HepG2 (cell line): ENCODE results near the gene YTHDF1. TPM values are rescaled to one million over a fixed set of nuclear protein-coding genes. Genes with fewer than 3 reads are reported as not detected.

Experiments
- ATAC-seq: fragments of 200-7000 bp; cut with Tn5 transposase; 3 replicates; pipeline ENCODE4 v1.9.1; 2020; ENCODE audit warnings: mild to moderate bottlenecking, moderate library complexity
- BruUV-seq: library from RNA; stranded (reverse); fragments of 400-500 nt; replicated peaks from 2 replicates; lab custom pipeline; 2021; lab: Mats Ljungman, UMichigan
- CTCF ChIA-PET: fragments of 300-600 bp; formaldehyde crosslinking; extraction: SDS; loops from one replicate; lab custom pipeline; 2021; ENCODE audit warnings: low total read pairs, inconsistent platforms, low intra/inter-chr PET ratio; lab: Yijun Ruan, JAX
- POLR2A ChIA-PET: fragments of 350-600 bp; sonication (Branson Sonifier 250); formaldehyde crosslinking; loops from one replicate; lab custom pipeline; 2020; ENCODE audit warnings: antibody characterized with exemption, inconsistent platforms; lab: Yijun Ruan, JAX
- DNase-seq: peaks from one replicate; pipeline ENCODE4 v3.0.0-alpha.2; 2015; ENCODE audit warnings: low spot score
- FAIRE-seq: peaks from 3 replicates; lab custom pipeline; 2011; peaks lifted over from hg19 to GRCh38; lab: Jason Lieb, UNC
- H2AFZ ChIP-seq: one replicate; pipeline ENCODE4 v1.6.1; 2011; ENCODE audit warnings: low read length, inconsistent platforms
- H3K27ac ChIP-seq: fragments of 300-600 bp; 3 replicates; pipeline ENCODE4 v1.8.0; 2011; ENCODE audit warnings: mixed run types, mild to moderate bottlenecking, mixed read lengths, low read length, inconsistent platforms; ENCODE audit not compliant: insufficient read depth; ENCODE audit errors: extremely low read length
- H3K27me3 ChIP-seq, 2 experiments: fragments of 200-600 bp in 1 of 2; 2 replicates in 1 of 2; 3 replicates in 1 of 2; pipeline versions ENCODE4 v1.6.0 to v1.8.0; 2011; ENCODE audit warnings: low read length in 2 of 2, mild to moderate bottlenecking in 2 of 2, moderate library complexity in 2 of 2, inconsistent platforms in 1 of 2; ENCODE audit not compliant: insufficient read depth in 2 of 2, control insufficient read depth in 1 of 2
- H3K36me3 ChIP-seq, 2 experiments: fragments of 200-600 bp in 1 of 2; replicated peaks in 1 of 2; 2 replicates in 1 of 2; 3 replicates in 1 of 2; pipeline versions ENCODE4 v1.5.1 to v1.8.0; 2011; ENCODE audit warnings: low read length in 2 of 2, inconsistent platforms in 1 of 2; ENCODE audit not compliant: insufficient read depth in 2 of 2, control insufficient read depth in 1 of 2
- H3K4me1 ChIP-seq: 2 replicates; pipeline ENCODE4 v1.5.1; 2012; ENCODE audit warnings: low read length, inconsistent platforms; ENCODE audit not compliant: insufficient read depth
- H3K4me2 ChIP-seq: 2 replicates; pipeline ENCODE4 v1.6.0; 2011; ENCODE audit warnings: low read depth, low read length, inconsistent platforms
- H3K4me3 ChIP-seq, 3 experiments: fragments of 200-600 bp in 1 of 3; sonication (generic), shearing (Covaris generic) in 1 of 3; replicated peaks in 1 of 3; 2 replicates each; pipeline ENCODE4 v1.5.1; 2011 to 2016; ENCODE audit warnings: low read length in 3 of 3, inconsistent platforms in 2 of 3, low read depth in 2 of 3, mild to moderate bottlenecking in 2 of 3, control low read depth in 1 of 3, mixed read lengths in 1 of 3; ENCODE audit not compliant: insufficient read depth in 1 of 3
- H3K79me2 ChIP-seq: one replicate; pipeline ENCODE4 v1.6.1; 2011; ENCODE audit warnings: low read length, inconsistent platforms; ENCODE audit not compliant: insufficient read depth
- H3K9ac ChIP-seq: 2 replicates; pipeline ENCODE4 v1.6.0; 2011; ENCODE audit warnings: mild to moderate bottlenecking, low read depth, low read length, inconsistent platforms; ENCODE audit not compliant: insufficient read depth
- H3K9me3 ChIP-seq: 2 replicates; pipeline ENCODE4 v1.5.1; 2012; ENCODE audit warnings: mild to moderate bottlenecking, low read length
- H4K20me1 ChIP-seq: 2 replicates; pipeline ENCODE4 v1.6.0; 2011; ENCODE audit warnings: inconsistent platforms, mild to moderate bottlenecking, low read length, moderate library complexity; ENCODE audit not compliant: insufficient read depth
- CENPX ChIP-seq: sonication (generic); formaldehyde crosslinking; IDR thresholded peaks from 2 replicates; pipeline ENCODE4 v1.9.0; 2021; ENCODE audit warnings: mild to moderate bottlenecking, missing genetic modification reagents, moderate library complexity
- FOXJ3 ChIP-seq: sonication (generic); formaldehyde crosslinking; IDR thresholded peaks from 2 replicates; pipeline ENCODE4 v1.4.0; 2020; ENCODE audit warnings: missing genetic modification reagents, mild to moderate bottlenecking, borderline replicate concordance
- KIAA2018 ChIP-seq: sonication (generic); formaldehyde crosslinking; IDR thresholded peaks from 2 replicates; pipeline ENCODE4 v1.5.0; 2020; ENCODE audit warnings: mild to moderate bottlenecking, missing genetic modification reagents, borderline replicate concordance
- KLF13 ChIP-seq: sonication (generic); formaldehyde crosslinking; IDR thresholded peaks from 2 replicates; pipeline ENCODE4 v1.4.0; 2020; ENCODE audit warnings: mild to moderate bottlenecking, missing genetic modification reagents
- NFYB ChIP-seq: sonication (generic); formaldehyde crosslinking; IDR thresholded peaks from 2 replicates; pipeline ENCODE4 v1.4.0; 2020; ENCODE audit warnings: missing genetic modification reagents
- POLR2AphosphoS5 ChIP-seq: IDR thresholded peaks from 2 replicates; pipeline ENCODE4 v1.6.1; 2012; ENCODE audit warnings: low read depth, low read length
- ZFP36L1 ChIP-seq: sonication (generic); formaldehyde crosslinking; IDR thresholded peaks from 2 replicates; pipeline ENCODE4 v1.8.0; 2022; ENCODE audit warnings: mild to moderate bottlenecking, missing genetic modification reagents, moderate library complexity
- ZNF83 ChIP-seq: sonication (generic); formaldehyde crosslinking; IDR thresholded peaks from 2 replicates; pipeline ENCODE4 v1.4.0; 2020; ENCODE audit warnings: missing genetic modification reagents, mild to moderate bottlenecking, borderline replicate concordance
- WGBS: methylation state at CpG from one replicate; pipeline ENCODE4 v1.1.6; 2017; ENCODE audit warnings: low lambda C conversion rate; 5-methylcytosine and 5-hydroxymethylcytosine counted together
- in situ Hi-C: cut with HindIII; loops from 2 replicates; pipeline ENCODE4 v1.10.0; 2017; ENCODE audit warnings: low pct_unique_long_range_greater_than_20kb; ENCODE audit not compliant: extremely low pct_ligation_motif_present
- intact Hi-C: fragments of 100-400 bp; cut with micrococcal nuclease; formaldehyde crosslinking; loops from one replicate; pipeline ENCODE4 v1.10.0; 2022; ENCODE audit not compliant: unreplicated experiment
- polyA plus RNA-seq, 8 experiments: library from polyadenylated mRNA; depleted of rRNA in 3 of 8; stranded (reverse) in 7 of 8; unstranded in 1 of 8; fragments of >200 nt; fragmentation: Illumina TruSeq in 4 of 8; extraction: Trizol in 4 of 8; gene quantifications; 2 replicates each; pipeline versions ENCODE4 v1.2.1 to v1.2.3, GENCODE V29; 2011 to 2016; ENCODE audit warnings: low read depth in 4 of 8, missing spikeins in 1 of 8, mixed read lengths in 1 of 8; ENCODE audit not compliant: insufficient read depth in 1 of 8
- total RNA-seq, 5 experiments: library from RNA; depleted of rRNA; stranded (reverse); fragments of >200 nt; fragmentation: Illumina TruSeq; extraction: Trizol; gene quantifications; 2 replicates each; pipeline ENCODE4 v1.2.3, GENCODE V29; 2016; ENCODE audit warnings: low read depth in 1 of 5

YTHDF1 gene
- total and polyA plus RNA-seq, 2 of the 13 experiments (the other 11 are each of a cell fraction or from before 2014, with no cell fraction given): 34.5 to 37.7 TPM

GRCh38 chr20:63227260-63227659 lies 11.3 kb upstream of the YTHDF1 start:
- H3K4me1 ChIP-seq: peaks cover 27% of the 10 kb centered on the region
- BruUV-seq: no TSS peak
- no peak for ATAC-seq

More at GRCh38 chr20:63227260-63227659, 11.3 kb upstream of the YTHDF1 start:
- in situ Hi-C loops: no loop called here
- Histone ChIP-seq H3K79me2 (no peaks in the 10 kb centered on the region), H2AFZ (no peak overlapping the region), H3K4me2 (no peak overlapping the region), H3K27me3 (peaks cover 16 to 78% of the 10 kb centered on the region in 2 experiments; a peak in 4 of 5 replicates), H3K36me3 (no peaks in the 10 kb centered on the region), H4K20me1 (no peaks in the 10 kb centered on the region; the same call in 1 of the 2 replicates), H3K27ac (no peak overlapping the region), H3K9me3 (no peaks in the 10 kb centered on the region), H3K9ac (no peak overlapping the region), H3K4me3 (no peak overlapping the region)
- TF ChIP-seq CENPX (CRISPR knock-in tag): no peak
- TF ChIP-seq KIAA2018 (CRISPR knock-in tag): no peak
- no peak for TF ChIP-seq POLR2AphosphoS5
- no peak for TF ChIP-seq KLF13
- TF ChIP-seq ZNF83: no peak
- TF ChIP-seq NFYB (CRISPR knock-in tag): no peak
- TF ChIP-seq FOXJ3 (CRISPR knock-in tag): no peak
- no peak for TF ChIP-seq ZFP36L1 (CRISPR knock-in tag)
- intact Hi-C loops: no loop called here
- ChIA-PET POLR2A (interaction anchor here (0.7 kb wide), 1 partner anchor 404 kb away, joined by 4 read pairs; no protein-coding TSS in a partner anchor), CTCF (no interaction called here)
- no peak for FAIRE-seq
- DNase-seq: no peak
- WGBS: 31% methylated on average over 5 of the region's 5 CpGs
